SK-N-SH treated with all-trans-retinoic acid at 6 μM for 48 hours (cell line): Measurements from ENCODE around the gene FUOM.

Experiments
- ATAC-seq: fragments of 200-7000 bp; cut with Tn5 transposase; 3 replicates; pipeline ENCODE4 v1.9.1; 2020; ENCODE audit warnings: mild to moderate bottlenecking, moderate library complexity
- ARNTL ChIP-seq: fragments of 450-650 bp; formaldehyde crosslinking; IDR thresholded peaks from 2 replicates; pipeline ENCODE4 v1.5.0; 2020; ENCODE audit warnings: low read depth, mild to moderate bottlenecking, moderate library complexity, borderline replicate concordance
- BACH2 ChIP-seq: fragments of 250-450 bp; sonication (Bioruptor Pico); IDR thresholded peaks from 2 replicates; pipeline ENCODE4 v1.9.0; 2021; ENCODE audit warnings: mild to moderate bottlenecking, borderline replicate concordance
- CSDC2 ChIP-seq: fragments of 250-450 bp; sonication (Bioruptor Pico); IDR thresholded peaks from 2 replicates; pipeline ENCODE4 v1.5.0; 2020; ENCODE audit warnings: mild to moderate bottlenecking, moderate library complexity
- ESRRG ChIP-seq: fragments of 250-450 bp; sonication (Bioruptor Pico); IDR thresholded peaks from 2 replicates; pipeline ENCODE4 v1.6.1; 2021; ENCODE audit warnings: mild to moderate bottlenecking
- GLIS3 ChIP-seq: fragments of 250-450 bp; sonication (Bioruptor Pico); IDR thresholded peaks from 2 replicates; pipeline ENCODE4 v1.5.0; 2020; ENCODE audit warnings: mild to moderate bottlenecking, moderate library complexity
- OSR1 ChIP-seq: fragments of 250-450 bp; sonication (Bioruptor Pico); IDR thresholded peaks from 2 replicates; pipeline ENCODE4 v1.8.0; 2022; ENCODE audit warnings: moderate library complexity, mild to moderate bottlenecking, inconsistent platforms
- PPARA ChIP-seq: fragments of 250-450 bp; sonication (Bioruptor Pico); IDR thresholded peaks from 2 replicates; pipeline ENCODE4 v1.5.0; 2020; ENCODE audit warnings: mild to moderate bottlenecking, borderline replicate concordance
- RARB ChIP-seq: fragments of 250-450 bp; sonication (Bioruptor Pico); IDR thresholded peaks from 2 replicates; pipeline ENCODE4 v1.8.0; 2021; ENCODE audit warnings: mild to moderate bottlenecking, moderate library complexity
- SNAI2 ChIP-seq: fragments of 250-450 bp; sonication (Bioruptor Pico); IDR thresholded peaks from 2 replicates; pipeline ENCODE4 v1.5.0; 2020; ENCODE audit warnings: mild to moderate bottlenecking, moderate library complexity
- TCF4 ChIP-seq: fragments of 250-450 bp; sonication (Bioruptor Pico); IDR thresholded peaks from 2 replicates; pipeline ENCODE4 v1.8.0; 2021; ENCODE audit warnings: mild to moderate bottlenecking, moderate library complexity, borderline replicate concordance
- TOX ChIP-seq: fragments of 250-450 bp; sonication (Bioruptor Pico); IDR thresholded peaks from 2 replicates; pipeline ENCODE4 v1.8.0; 2021; ENCODE audit warnings: mild to moderate bottlenecking, moderate library complexity, borderline replicate concordance
- ZC3H10 ChIP-seq: fragments of 250-450 bp; sonication (Bioruptor Pico); IDR thresholded peaks from 2 replicates; pipeline ENCODE4 v1.5.1; 2021; ENCODE audit warnings: mild to moderate bottlenecking, moderate library complexity
- ZFP3 ChIP-seq: fragments of 250-450 bp; sonication (Bioruptor Pico); IDR thresholded peaks from 2 replicates; pipeline ENCODE4 v1.5.0; 2020; ENCODE audit warnings: mild to moderate bottlenecking, moderate library complexity
- ZNF565 ChIP-seq: fragments of 450-650 bp; formaldehyde crosslinking; conservative IDR thresholded peaks from 2 replicates; pipeline ENCODE4 v1.5.0; 2020; ENCODE audit warnings: low read depth, mild to moderate bottlenecking, moderate library complexity
- ZNF70 ChIP-seq: fragments of 450-650 bp; formaldehyde crosslinking; IDR thresholded peaks from 2 replicates; pipeline ENCODE4 v1.5.0; 2020; ENCODE audit warnings: mild to moderate bottlenecking, moderate library complexity
- ZNF8 ChIP-seq: fragments of 450-650 bp; formaldehyde crosslinking; IDR thresholded peaks from 2 replicates; pipeline ENCODE4 v1.5.0; 2020; ENCODE audit warnings: mild to moderate bottlenecking, moderate library complexity
- TF ChIP-seq, protein P1 (sequence below): fragments of 250-450 bp; sonication (Bioruptor Pico); IDR thresholded peaks from 2 replicates; pipeline ENCODE4 v1.8.0; 2021; ENCODE audit warnings: low read depth, mild to moderate bottlenecking, moderate library complexity, borderline replicate concordance
- TF ChIP-seq, protein P2 (sequence below): fragments of 250-450 bp; sonication (Bioruptor Pico); IDR thresholded peaks from 2 replicates; pipeline ENCODE4 v1.5.1; 2021; ENCODE audit warnings: mild to moderate bottlenecking, moderate library complexity
- TF ChIP-seq, protein P3 (sequence below): fragments of 250-450 bp; sonication (Bioruptor Pico); IDR thresholded peaks from 2 replicates; pipeline ENCODE4 v1.8.0; 2020; ENCODE audit warnings: mild to moderate bottlenecking, moderate library complexity, borderline replicate concordance
- TF ChIP-seq, protein P4 (sequence below): fragments of 250-450 bp; sonication (Bioruptor Pico); IDR thresholded peaks from 2 replicates; pipeline ENCODE4 v1.5.0; 2020; ENCODE audit warnings: mild to moderate bottlenecking, moderate library complexity

The FUOM gene

DNA sequence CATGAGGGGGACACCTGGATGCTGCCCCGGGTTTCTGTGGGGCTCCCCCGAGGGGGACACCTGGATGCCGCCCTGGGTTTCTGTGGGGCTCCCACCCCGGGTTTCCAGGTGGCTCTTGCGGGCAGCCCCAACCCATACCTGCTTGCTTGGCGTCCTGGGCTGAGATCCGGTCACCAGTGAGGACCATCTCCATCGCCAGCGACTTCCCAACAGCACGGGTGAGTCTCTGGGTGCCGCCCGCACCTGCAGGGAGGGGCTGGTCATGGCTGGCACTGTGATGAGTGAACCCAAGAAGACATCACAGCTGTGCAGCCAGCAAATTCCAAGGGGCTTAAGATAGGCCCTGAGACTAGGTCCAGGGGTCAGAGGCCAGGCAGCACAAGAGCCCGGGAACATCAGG, 8.9 kb upstream of the FUOM start:
- ATAC-seq, result no peak
- no peak for TF ChIP-seq SNAI2 (CRISPR knock-in tag)
- TF ChIP-seq, all 23 proteins: peak for 0

DNA sequence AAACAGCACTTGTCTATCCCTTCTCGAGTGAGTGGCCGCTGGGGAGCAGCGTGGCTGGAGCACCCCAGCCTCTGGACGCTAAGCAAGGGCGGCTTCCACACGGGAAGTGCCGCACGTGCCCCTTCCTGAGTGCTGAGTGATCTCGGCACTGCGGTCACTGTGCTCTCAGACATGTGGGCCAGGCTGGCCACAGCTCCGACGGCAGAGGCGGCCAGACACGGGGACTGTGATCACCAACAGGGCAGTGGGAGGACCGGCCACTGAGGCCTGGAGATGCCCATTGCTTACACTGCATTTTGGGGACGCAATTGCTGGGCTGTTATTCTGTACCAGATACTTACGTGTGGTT, 8.3 kb upstream of the FUOM start:
- ATAC-seq, result no peak
- TF ChIP-seq PPARA, result no peak
- no peak for TF ChIP-seq ZNF565 (CRISPR knock-in tag)
- no peak for TF ChIP-seq GLIS3 (CRISPR knock-in tag)
- TF ChIP-seq, protein P1, sequence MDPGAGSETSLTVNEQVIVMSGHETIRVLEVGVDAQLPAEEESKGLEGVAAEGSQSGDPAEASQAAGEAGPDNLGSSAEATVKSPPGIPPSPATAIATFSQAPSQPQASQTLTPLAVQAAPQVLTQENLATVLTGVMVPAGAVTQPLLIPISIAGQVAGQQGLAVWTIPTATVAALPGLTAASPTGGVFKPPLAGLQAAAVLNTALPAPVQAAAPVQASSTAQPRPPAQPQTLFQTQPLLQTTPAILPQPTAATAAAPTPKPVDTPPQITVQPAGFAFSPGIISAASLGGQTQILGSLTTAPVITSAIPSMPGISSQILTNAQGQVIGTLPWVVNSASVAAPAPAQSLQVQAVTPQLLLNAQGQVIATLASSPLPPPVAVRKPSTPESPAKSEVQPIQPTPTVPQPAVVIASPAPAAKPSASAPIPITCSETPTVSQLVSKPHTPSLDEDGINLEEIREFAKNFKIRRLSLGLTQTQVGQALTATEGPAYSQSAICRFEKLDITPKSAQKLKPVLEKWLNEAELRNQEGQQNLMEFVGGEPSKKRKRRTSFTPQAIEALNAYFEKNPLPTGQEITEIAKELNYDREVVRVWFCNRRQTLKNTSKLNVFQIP (CRISPR knock-in tag), result no peak

DNA sequence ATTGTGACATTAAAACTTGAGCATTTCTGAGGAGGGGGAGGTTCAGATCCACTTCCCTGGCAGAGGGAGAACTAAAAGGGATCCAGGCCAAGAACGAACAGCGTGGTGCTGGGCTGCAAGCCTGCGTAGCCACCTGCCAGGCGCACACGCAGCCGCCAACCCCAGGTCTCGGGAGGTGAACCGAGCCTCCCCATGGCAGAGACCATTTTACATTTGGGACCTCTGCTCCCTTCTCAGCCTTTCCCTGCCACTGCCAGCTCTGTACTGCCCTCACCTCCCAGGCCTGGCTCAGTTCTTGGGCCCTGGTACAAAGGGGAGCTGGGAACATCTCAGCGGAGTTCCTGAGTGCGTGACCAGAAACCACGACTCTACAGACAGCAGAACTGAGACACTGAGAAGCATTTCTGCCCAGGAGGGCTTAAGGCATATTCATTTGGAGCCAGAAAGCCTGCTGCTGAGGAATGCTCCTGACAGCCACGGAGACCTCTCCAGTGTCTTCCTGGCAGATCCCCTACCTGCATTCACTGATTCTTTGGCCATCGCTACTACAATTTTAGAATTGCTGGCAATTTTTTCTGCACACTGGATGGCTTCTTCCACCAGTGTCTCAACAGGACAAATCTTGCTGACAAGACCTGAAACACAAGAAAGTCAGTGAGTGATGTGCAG, 7.8 kb upstream of the FUOM start:
- TF ChIP-seq ESRRG (CRISPR knock-in tag) (no peak), BACH2 (CRISPR knock-in tag) (no peak), ZNF8 (CRISPR knock-in tag) (no peak), PPARA (no peak), CSDC2 (CRISPR knock-in tag) (no peak), TOX (CRISPR knock-in tag) (no peak), ARNTL (CRISPR knock-in tag) (no peak), ZNF565 (CRISPR knock-in tag) (no peak), ZNF70 (no peak), TCF4 (CRISPR knock-in tag) (no peak), OSR1 (no peak), ZFP3 (no peak), RARB (CRISPR knock-in tag) (no peak)
- TF ChIP-seq, protein P2, sequence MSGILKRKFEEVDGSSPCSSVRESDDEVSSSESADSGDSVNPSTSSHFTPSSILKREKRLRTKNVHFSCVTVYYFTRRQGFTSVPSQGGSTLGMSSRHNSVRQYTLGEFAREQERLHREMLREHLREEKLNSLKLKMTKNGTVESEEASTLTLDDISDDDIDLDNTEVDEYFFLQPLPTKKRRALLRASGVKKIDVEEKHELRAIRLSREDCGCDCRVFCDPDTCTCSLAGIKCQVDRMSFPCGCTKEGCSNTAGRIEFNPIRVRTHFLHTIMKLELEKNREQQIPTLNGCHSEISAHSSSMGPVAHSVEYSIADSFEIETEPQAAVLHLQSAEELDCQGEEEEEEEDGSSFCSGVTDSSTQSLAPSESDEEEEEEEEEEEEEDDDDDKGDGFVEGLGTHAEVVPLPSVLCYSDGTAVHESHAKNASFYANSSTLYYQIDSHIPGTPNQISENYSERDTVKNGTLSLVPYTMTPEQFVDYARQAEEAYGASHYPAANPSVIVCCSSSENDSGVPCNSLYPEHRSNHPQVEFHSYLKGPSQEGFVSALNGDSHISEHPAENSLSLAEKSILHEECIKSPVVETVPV, result no peak
- TF ChIP-seq, protein P3, sequence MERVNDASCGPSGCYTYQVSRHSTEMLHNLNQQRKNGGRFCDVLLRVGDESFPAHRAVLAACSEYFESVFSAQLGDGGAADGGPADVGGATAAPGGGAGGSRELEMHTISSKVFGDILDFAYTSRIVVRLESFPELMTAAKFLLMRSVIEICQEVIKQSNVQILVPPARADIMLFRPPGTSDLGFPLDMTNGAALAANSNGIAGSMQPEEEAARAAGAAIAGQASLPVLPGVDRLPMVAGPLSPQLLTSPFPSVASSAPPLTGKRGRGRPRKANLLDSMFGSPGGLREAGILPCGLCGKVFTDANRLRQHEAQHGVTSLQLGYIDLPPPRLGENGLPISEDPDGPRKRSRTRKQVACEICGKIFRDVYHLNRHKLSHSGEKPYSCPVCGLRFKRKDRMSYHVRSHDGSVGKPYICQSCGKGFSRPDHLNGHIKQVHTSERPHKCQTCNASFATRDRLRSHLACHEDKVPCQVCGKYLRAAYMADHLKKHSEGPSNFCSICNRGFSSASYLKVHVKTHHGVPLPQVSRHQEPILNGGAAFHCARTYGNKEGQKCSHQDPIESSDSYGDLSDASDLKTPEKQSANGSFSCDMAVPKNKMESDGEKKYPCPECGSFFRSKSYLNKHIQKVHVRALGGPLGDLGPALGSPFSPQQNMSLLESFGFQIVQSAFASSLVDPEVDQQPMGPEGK (CRISPR knock-in tag), result no peak
- TF ChIP-seq, protein P4, sequence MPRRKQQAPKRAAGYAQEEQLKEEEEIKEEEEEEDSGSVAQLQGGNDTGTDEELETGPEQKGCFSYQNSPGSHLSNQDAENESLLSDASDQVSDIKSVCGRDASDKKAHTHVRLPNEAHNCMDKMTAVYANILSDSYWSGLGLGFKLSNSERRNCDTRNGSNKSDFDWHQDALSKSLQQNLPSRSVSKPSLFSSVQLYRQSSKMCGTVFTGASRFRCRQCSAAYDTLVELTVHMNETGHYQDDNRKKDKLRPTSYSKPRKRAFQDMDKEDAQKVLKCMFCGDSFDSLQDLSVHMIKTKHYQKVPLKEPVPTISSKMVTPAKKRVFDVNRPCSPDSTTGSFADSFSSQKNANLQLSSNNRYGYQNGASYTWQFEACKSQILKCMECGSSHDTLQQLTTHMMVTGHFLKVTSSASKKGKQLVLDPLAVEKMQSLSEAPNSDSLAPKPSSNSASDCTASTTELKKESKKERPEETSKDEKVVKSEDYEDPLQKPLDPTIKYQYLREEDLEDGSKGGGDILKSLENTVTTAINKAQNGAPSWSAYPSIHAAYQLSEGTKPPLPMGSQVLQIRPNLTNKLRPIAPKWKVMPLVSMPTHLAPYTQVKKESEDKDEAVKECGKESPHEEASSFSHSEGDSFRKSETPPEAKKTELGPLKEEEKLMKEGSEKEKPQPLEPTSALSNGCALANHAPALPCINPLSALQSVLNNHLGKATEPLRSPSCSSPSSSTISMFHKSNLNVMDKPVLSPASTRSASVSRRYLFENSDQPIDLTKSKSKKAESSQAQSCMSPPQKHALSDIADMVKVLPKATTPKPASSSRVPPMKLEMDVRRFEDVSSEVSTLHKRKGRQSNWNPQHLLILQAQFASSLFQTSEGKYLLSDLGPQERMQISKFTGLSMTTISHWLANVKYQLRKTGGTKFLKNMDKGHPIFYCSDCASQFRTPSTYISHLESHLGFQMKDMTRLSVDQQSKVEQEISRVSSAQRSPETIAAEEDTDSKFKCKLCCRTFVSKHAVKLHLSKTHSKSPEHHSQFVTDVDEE (CRISPR knock-in tag), result no peak
- TF ChIP-seq, all 23 proteins: peak for 0
- no peak for ATAC-seq

DNA sequence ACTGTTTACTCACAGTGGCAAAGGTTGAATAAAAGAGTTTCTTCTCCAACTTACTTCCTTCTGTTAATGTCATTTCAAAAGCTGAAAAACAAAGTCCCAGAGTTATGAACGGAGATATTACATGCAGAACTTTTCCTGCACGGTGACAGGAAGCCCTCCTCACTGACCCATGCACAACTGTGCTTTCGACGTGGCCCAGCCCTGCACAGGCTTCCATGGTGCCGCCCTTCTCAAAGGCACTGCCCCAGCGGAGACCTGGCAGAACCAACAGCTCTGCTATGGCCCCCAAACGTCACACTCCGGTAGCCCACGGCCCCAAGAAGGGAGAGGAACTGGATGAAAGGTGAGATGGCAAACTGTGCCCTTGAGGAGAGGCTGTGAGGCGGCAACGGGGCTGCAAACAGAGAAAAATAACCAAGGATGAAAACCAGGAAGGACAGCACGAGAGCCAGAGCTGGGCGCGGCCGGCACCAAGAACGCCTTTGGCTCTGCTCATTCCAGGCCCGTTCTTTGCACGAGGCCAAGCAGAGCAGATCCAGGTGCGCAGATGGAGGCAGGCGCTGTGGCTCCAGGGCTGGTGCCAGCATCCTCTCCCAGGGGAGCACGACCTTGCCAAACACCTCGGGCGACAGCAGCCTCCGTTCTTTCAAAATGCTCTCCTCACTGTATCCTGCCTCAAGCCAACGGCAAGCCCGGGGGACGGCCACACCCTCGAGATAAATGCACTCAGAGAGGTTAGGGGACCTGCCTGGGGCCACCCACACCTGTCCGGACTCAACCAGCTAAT, 7.0 kb upstream of the FUOM start:
- no peak for ATAC-seq
- TF ChIP-seq, protein P2, result no peak
- TF ChIP-seq OSR1, result no peak
- no peak for TF ChIP-seq CSDC2 (CRISPR knock-in tag)
- TF ChIP-seq SNAI2 (CRISPR knock-in tag), result no peak
- TF ChIP-seq, protein P4 (CRISPR knock-in tag), result no peak
- TF ChIP-seq ZC3H10, result no peak
- TF ChIP-seq GLIS3 (CRISPR knock-in tag), result no peak
